ENCODE data around the gene NADK.

DNA sequence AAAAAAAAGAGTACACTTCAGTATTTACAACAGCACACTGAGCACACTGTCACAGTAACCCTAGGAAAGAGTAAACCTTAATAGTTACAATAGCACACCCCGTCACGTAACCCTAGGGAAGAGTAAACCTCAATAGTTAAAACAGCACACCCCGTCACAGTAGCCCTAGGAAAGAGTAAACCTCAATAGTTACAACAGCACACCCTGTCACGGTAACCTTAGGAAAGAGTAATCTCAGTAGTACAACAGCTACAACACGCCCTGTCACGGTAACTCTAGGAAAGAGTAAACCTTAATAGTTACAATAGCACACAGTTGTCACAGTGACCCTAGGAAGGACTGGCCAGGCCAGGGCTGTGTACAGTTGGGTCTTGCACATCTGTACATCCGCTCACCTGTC is 57.1 kb downstream of the NADK start:
- TF ChIP-seq MXI1 (IDR thresholded peaks at IDR 0.05; ENCODE audit: borderline replicate concordance, low read depth, low read length), result no peak
- TF ChIP-seq KMT2A (CRISPR knock-in tag; IDR thresholded peaks at IDR 0.05), result no peak
- no peak for TF ChIP-seq RAD21 (CRISPR knock-in tag; IDR thresholded peaks at IDR 0.05)
- no peak for TF ChIP-seq HNRNPK (IDR thresholded peaks at IDR 0.05; ENCODE audit: low read depth, low read length, poor library complexity, severe bottlenecking)
- TF ChIP-seq, protein P1, sequence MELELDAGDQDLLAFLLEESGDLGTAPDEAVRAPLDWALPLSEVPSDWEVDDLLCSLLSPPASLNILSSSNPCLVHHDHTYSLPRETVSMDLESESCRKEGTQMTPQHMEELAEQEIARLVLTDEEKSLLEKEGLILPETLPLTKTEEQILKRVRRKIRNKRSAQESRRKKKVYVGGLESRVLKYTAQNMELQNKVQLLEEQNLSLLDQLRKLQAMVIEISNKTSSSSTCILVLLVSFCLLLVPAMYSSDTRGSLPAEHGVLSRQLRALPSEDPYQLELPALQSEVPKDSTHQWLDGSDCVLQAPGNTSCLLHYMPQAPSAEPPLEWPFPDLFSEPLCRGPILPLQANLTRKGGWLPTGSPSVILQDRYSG (CRISPR knock-in tag; IDR thresholded peaks at IDR 0.05), result no peak
- TF ChIP-seq ZNF274 (CRISPR knock-in tag; IDR thresholded peaks at IDR 0.05), result no peak
- no peak for TF ChIP-seq ZNF121 (CRISPR knock-in tag; IDR thresholded peaks at IDR 0.05)

All from HepG2 (cell line).